ENCODE results near the gene SLIT3. TPM values are rescaled to one million over a fixed set of nuclear protein-coding genes. Genes with fewer than 3 reads are reported as not detected.

SLIT3 gene
- total and polyA plus RNA-seq, 9 of the 15 experiments (the other 6 are each of a cell fraction or from before 2014, with no cell fraction given) = 0.01 to 0.04 TPM; not detected in 7

DNA sequence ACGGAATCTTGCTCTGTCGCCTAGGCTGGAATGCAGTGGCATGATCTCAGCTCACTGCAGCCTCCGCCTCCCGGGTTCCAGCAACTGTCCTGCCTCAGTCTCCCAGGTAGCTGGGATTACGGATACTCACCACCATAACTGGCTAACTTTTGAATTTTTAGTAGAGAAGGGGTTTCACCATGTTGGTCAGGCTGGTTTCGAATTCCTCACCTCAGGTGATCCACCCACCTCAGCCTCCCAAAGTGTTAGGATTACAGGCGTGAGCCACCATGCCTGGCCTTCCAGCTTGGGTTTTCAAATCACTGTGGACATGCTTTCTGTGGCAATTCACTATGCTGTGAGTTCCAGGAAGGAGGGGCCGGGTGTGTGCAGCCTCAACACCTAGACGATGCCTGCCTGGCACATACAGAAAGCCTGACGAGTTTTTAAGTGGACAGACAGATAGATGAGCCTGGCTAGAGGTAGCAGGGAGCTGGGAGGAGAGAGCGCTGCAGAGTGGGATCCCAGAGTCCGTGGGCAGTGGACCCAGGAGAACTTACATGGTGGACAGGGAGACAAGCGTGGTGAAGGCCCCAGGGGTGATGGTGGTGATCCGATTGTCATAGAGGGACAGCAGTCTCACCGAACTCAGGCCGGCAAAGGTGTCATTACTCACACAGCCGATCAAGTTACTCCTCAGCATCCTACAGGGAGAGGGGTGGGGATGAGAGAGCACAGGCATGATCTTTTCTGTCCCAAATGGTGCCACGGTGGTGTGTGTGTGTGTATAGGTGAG lies 548.3 kb downstream of the SLIT3 start:
- intact Hi-C loops (cut with micrococcal nuclease) (no loop called here), in situ Hi-C loops (cut with MboI) (no loop called here)
- H3K9me3 ChIP-seq (replicated peaks; ENCODE audit: control insufficient read depth, insufficient read depth, low read depth, low read length) = no peaks in the 10 kb centered on the region
- H2AFZ ChIP-seq (ENCODE audit: low read depth, low read length) = no peak overlapping the region
- no peaks in the 10 kb centered on the region for H3K36me3 ChIP-seq (ENCODE audit: control insufficient read depth, insufficient read depth, low read length)
- ChIA-PET CTCF (ENCODE audit: low intra/inter-chr PET ratio) (no interaction called here), POLR2A (interaction anchor here (0.6 kb wide), 1 partner anchor 1645 kb away, joined by 6 read pairs; no protein-coding TSS in a partner anchor)
- no peaks in the 10 kb centered on the region for H3K79me2 ChIP-seq (ENCODE audit: control insufficient read depth, insufficient read depth, low read length)
- FAIRE-seq = no peak
- H3K4me1 ChIP-seq (replicated peaks in 1 of 2; ENCODE audit: control insufficient read depth in 2 of 2, insufficient read depth in 2 of 2, low read length in 2 of 2) = 0 out of 5 replicates have a peak, but pooled peaks cover 0 to 2% of the 10 kb centered on the region in 2 experiments
- no peak for DNase-seq (ENCODE audit: extremely low read depth in 1 of 4, low spot score in 3 of 4)
- H3K27me3 ChIP-seq (ENCODE audit: control insufficient read depth in 2 of 2, insufficient read depth in 2 of 2, low read length in 2 of 2) = peaks cover 15 to 31% of the 10 kb centered on the region in 2 experiments; a peak in 3 of 5 replicates
- H3K9me1 ChIP-seq (ENCODE audit: control insufficient read depth, insufficient read depth, low read length) = no peaks in the 10 kb centered on the region
- no peak overlapping the region for H3K4me2 ChIP-seq (ENCODE audit: insufficient read depth, low read length)
- WGBS (ENCODE audit: insufficient coverage, low coverage, missing lambda C conversion rate) = 2% methylated on average over 16 of the region's 18 CpGs
- H3K27ac ChIP-seq (ENCODE audit: extremely low read depth, low read depth, low read length) = no peak overlapping the region
- no peaks in the 10 kb centered on the region for H4K20me1 ChIP-seq (replicated peaks; ENCODE audit: control insufficient read depth, insufficient read depth, low read length)
- TF ChIP-seq ELF4 (CRISPR knock-in tag; IDR thresholded peaks at IDR 0.05) (no peak), CC2D1A (IDR thresholded peaks at IDR 0.05) (no peak), U2AF1 (optimal IDR thresholded peaks at IDR 0.05; ENCODE audit: low read depth, low read length) (no peak)
- BruUV-seq (replicated peaks) = no TSS peak
- no peak overlapping the region for H3K9ac ChIP-seq (ENCODE audit: insufficient read depth in 1 of 2, low read depth in 2 of 2, low read length in 2 of 2)
- ATAC-seq = no peak
- H3K4me3 ChIP-seq = no peak overlapping the region

DNA sequence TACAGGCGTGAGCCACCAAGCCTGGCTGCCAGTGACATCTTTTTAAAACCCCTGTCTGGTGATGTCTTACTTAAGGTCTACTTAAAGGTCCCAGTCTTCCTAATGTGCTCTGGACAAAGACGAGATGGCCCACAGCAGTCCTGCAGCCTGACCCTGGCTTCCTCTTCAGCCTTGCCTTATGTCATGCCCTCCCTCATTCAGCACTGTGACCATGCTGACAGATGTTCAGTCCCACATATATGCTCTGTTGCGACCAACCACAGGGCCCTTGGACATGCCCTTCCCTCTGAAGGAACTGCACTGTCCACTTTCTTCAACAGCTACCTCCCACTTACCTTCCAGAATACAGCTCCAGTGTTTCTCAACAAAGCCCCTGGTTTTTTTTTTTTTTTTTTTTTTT lies 548.9 kb downstream of the SLIT3 start:
- H3K9me1 ChIP-seq (ENCODE audit: control insufficient read depth, insufficient read depth, low read length) = no peaks in the 10 kb centered on the region
- H4K20me1 ChIP-seq (replicated peaks; ENCODE audit: control insufficient read depth, insufficient read depth, low read length) = no peaks in the 10 kb centered on the region
- no peaks in the 10 kb centered on the region for H3K9me3 ChIP-seq (replicated peaks; ENCODE audit: control insufficient read depth, insufficient read depth, low read depth, low read length)
- FAIRE-seq (no peak), DNase-seq (ENCODE audit: extremely low read depth in 1 of 4, low spot score in 3 of 4) (no peak), ATAC-seq (no peak)
- in situ Hi-C loops (cut with MboI) (no loop called here), intact Hi-C loops (cut with micrococcal nuclease) (no loop called here)
- H3K36me3 ChIP-seq (ENCODE audit: control insufficient read depth, insufficient read depth, low read length) = no peaks in the 10 kb centered on the region
- POLR2A ChIA-PET = no interaction called here
- no TSS peak for BruUV-seq (replicated peaks)
- H3K4me3 ChIP-seq = no peak overlapping the region
- peaks cover 15 to 31% of the 10 kb centered on the region in 2 experiments; a peak in 3 of 5 replicates for H3K27me3 ChIP-seq (ENCODE audit: control insufficient read depth in 2 of 2, insufficient read depth in 2 of 2, low read length in 2 of 2)
- H2AFZ ChIP-seq (ENCODE audit: low read depth, low read length) = no peak overlapping the region
- 0 out of 5 replicates have a peak, but pooled peaks cover 0 to 2% of the 10 kb centered on the region in 2 experiments for H3K4me1 ChIP-seq (replicated peaks in 1 of 2; ENCODE audit: control insufficient read depth in 2 of 2, insufficient read depth in 2 of 2, low read length in 2 of 2)
- H3K9ac ChIP-seq (ENCODE audit: insufficient read depth in 1 of 2, low read depth in 2 of 2, low read length in 2 of 2) = no peak overlapping the region
- WGBS (ENCODE audit: insufficient coverage, low coverage, missing lambda C conversion rate) = 3% methylated on average over 3 of the region's 3 CpGs
- H3K79me2 ChIP-seq (ENCODE audit: control insufficient read depth, insufficient read depth, low read length) = no peaks in the 10 kb centered on the region
- CTCF ChIA-PET (ENCODE audit: low intra/inter-chr PET ratio) = no interaction called here
- H3K4me2 ChIP-seq (ENCODE audit: insufficient read depth, low read length) = no peak overlapping the region
- H3K27ac ChIP-seq (ENCODE audit: extremely low read depth, low read depth, low read length) = no peak overlapping the region
- TF ChIP-seq ZNF197 (CRISPR knock-in tag; IDR thresholded peaks at IDR 0.05; ENCODE audit: low read depth) (no peak), THRB (CRISPR knock-in tag; conservative IDR thresholded peaks at IDR 0.05) (no peak), PCBP1 (IDR thresholded peaks at IDR 0.05; ENCODE audit: low read depth, low read length, poor library complexity, severe bottlenecking) (no peak), ZNF23 (CRISPR knock-in tag; IDR thresholded peaks at IDR 0.05) (no peak), JUN (IDR thresholded peaks at IDR 0.05; ENCODE audit: borderline replicate concordance, low read depth, low read length) (no peak), JUN (CRISPR knock-in tag; IDR thresholded peaks at IDR 0.05; ENCODE audit: borderline replicate concordance) (no peak), ERF (CRISPR knock-in tag; IDR thresholded peaks at IDR 0.05) (no peak), ZBTB7A (IDR thresholded peaks at IDR 0.05; ENCODE audit: borderline replicate concordance, control insufficient read depth, low read depth, low read length) (no peak), ZNF165 (CRISPR knock-in tag; IDR thresholded peaks at IDR 0.05; ENCODE audit: borderline replicate concordance) (no peak), RBM14 (IDR thresholded peaks at IDR 0.05; ENCODE audit: borderline replicate concordance, insufficient read depth, low read depth, low read length) (no peak)
